Thoracic aorta (tissue), 2 donors: Measurements from ENCODE around the gene RFX5. TPM values are rescaled to one million over a fixed set of nuclear protein-coding genes. Genes with fewer than 3 reads are reported as not detected.

Experiments used
- ATAC-seq: fragments of 150-250 bp; one replicate; pipeline ENCODE4 v1.8.0; 2017; ENCODE audit warnings: low read depth; ENCODE audit not compliant: insufficient number of reproducible peaks, low FRiP score
- DNase-seq: peaks from one replicate; pipeline ENCODE4 v3.0.0-alpha.2; 2020; ENCODE audit warnings: low spot score
- H3K27ac ChIP-seq, 2 donors: fragments of 200-600 bp; sonication (generic); 1 replicate in 1 of 2; 2 replicates in 1 of 2; pipeline ENCODE4 v1.5.1; 2016; ENCODE audit warnings: mild to moderate bottlenecking in 2 of 2, moderate library complexity in 2 of 2
- H3K27me3 ChIP-seq: fragments of 200-600 bp; sonication (generic); replicated peaks from 2 replicates; pipeline ENCODE4 v1.6.0; 2016; ENCODE audit warnings: mild to moderate bottlenecking; ENCODE audit not compliant: insufficient read depth
- H3K36me3 ChIP-seq: fragments of 200-600 bp; sonication (generic); one replicate; pipeline ENCODE4 v1.5.1; 2016
- H3K4me1 ChIP-seq, 2 donors: fragments of 200-600 bp; sonication (generic); 1 replicate in 1 of 2; 2 replicates in 1 of 2; pipeline versions ENCODE4 v1.5.1 to v1.6.0; 2016; ENCODE audit warnings: low read depth in 2 of 2, mild to moderate bottlenecking in 1 of 2; ENCODE audit not compliant: control insufficient read depth in 1 of 2
- H3K4me3 ChIP-seq: fragments of 200-600 bp; sonication (generic); 2 replicates; pipeline ENCODE4 v1.5.1; 2016; ENCODE audit warnings: mild to moderate bottlenecking
- H3K9me3 ChIP-seq: fragments of 200-600 bp; sonication (generic); 2 replicates; pipeline ENCODE4 v1.5.1; 2016
- CTCF ChIP-seq: fragments of 200-600 bp; sonication (generic); IDR thresholded peaks from one replicate; pipeline ENCODE4 v1.5.1; 2019; ENCODE audit warnings: antibody characterized with exemption
- total RNA-seq, 2 donors: library from RNA; depleted of rRNA; stranded (reverse); fragments of >200 nt; gene quantifications; one replicate each; pipeline versions ENCODE4 v1.1.0 to v1.2.3, GENCODE V29; 2016

Gene RFX5
- total RNA-seq, 2 donors from 2014 or later, result 49.3 to 51.7 TPM

- Histone ChIP-seq H3K9me3 (no peaks in the 10 kb centered on the region), H3K4me3 (no peak overlapping the region), H3K27me3 (no peaks in the 10 kb centered on the region), H3K4me1 (peaks cover 25 to 34% of the 10 kb centered on the region in 2 donors), H3K27ac (no peak overlapping the region), H3K36me3 (peaks cover 38% of the 10 kb centered on the region)
- no peak for ATAC-seq
- TF ChIP-seq CTCF, result no peak
- DNase-seq, result no peak
Measured at GRCh38 chr1:151367658-151368392, 20.8 kb upstream of the RFX5 start.

GRCh38 chr1:151364996-151365395, 17.9 kb upstream of the RFX5 start:
- Histone ChIP-seq H3K36me3 (peaks cover 38% of the 10 kb centered on the region), H3K27me3 (no peaks in the 10 kb centered on the region), H3K9me3 (no peaks in the 10 kb centered on the region), H3K4me3 (no peak overlapping the region), H3K27ac (no peak overlapping the region), H3K4me1 (peaks cover 5 to 9% of the 10 kb centered on the region in 2 donors)
- TF ChIP-seq CTCF, result no peak
- no peak for DNase-seq
- no peak for ATAC-seq

- H3K36me3 ChIP-seq, result peaks cover 27% of the 10 kb centered on the region
Measured at GRCh38 chr1:151362308-151363155, 15.5 kb upstream of the RFX5 start.

GRCh38 chr1:151361883-151362282, 14.8 kb upstream of the RFX5 start:
- Histone ChIP-seq H3K27me3 (no peaks in the 10 kb centered on the region), H3K36me3 (peaks cover 26% of the 10 kb centered on the region), H3K27ac (no peak overlapping the region), H3K4me3 (no peak overlapping the region), H3K4me1 (no peaks in the 10 kb centered on the region), H3K9me3 (no peaks in the 10 kb centered on the region)
- TF ChIP-seq CTCF, result no peak
- ATAC-seq (no peak), DNase-seq (no peak)

More at GRCh38 chr1:151362308-151363155, 15.5 kb upstream of the RFX5 start:
- H3K9me3 ChIP-seq, result no peaks in the 10 kb centered on the region
- H3K27me3 ChIP-seq, result no peaks in the 10 kb centered on the region
- no peaks in the 10 kb centered on the region for H3K4me1 ChIP-seq
- TF ChIP-seq CTCF, result no peak
- DNase-seq, result no peak
- H3K27ac ChIP-seq, result no peak overlapping the region
- no peak for ATAC-seq
- H3K4me3 ChIP-seq, result no peak overlapping the region

GRCh38 chr1:151356696-151357095, 9.6 kb upstream of the RFX5 start:
- no peak for DNase-seq

More at GRCh38 chr1:151356696-151357095, 9.6 kb upstream of the RFX5 start:
- H3K4me3 ChIP-seq, result no peak overlapping the region
- H3K9me3 ChIP-seq, result no peaks in the 10 kb centered on the region
- no peak for TF ChIP-seq CTCF
- H3K27ac ChIP-seq, result no peak overlapping the region
- no peaks in the 10 kb centered on the region for H3K27me3 ChIP-seq
- H3K4me1 ChIP-seq, result no peaks in the 10 kb centered on the region
- H3K36me3 ChIP-seq, result no peaks in the 10 kb centered on the region
- no peak for ATAC-seq
